GM15510 (cell line): ENCODE measurements around the gene DLG1.

Experiments
- POLR2A ChIP-seq: IDR thresholded peaks from 3 replicates; pipeline ENCODE4 v1.6.1; 2011; ENCODE audit warnings: borderline replicate concordance; ENCODE audit not compliant: insufficient read length; ENCODE audit errors: extremely low read depth

The DLG1 gene

GRCh38 chr3:197151580-197151979 lies 146.8 kb downstream of the DLG1 start:
- TF ChIP-seq POLR2A = no peak

- no peak for TF ChIP-seq POLR2A
Measured at GRCh38 chr3:197149528-197149927, 148.9 kb downstream of the DLG1 start.

GRCh38 chr3:197144188-197144587 lies 154.2 kb downstream of the DLG1 start:
- TF ChIP-seq POLR2A = no peak

GRCh38 chr3:197139586-197139985 lies 158.8 kb downstream of the DLG1 start:
- TF ChIP-seq POLR2A = no peak

GRCh38 chr3:197137751-197138150 lies 160.7 kb downstream of the DLG1 start:
- no peak for TF ChIP-seq POLR2A

GRCh38 chr3:197136744-197137143 lies 161.7 kb downstream of the DLG1 start:
- TF ChIP-seq POLR2A = no peak

GRCh38 chr3:197135212-197135611 lies 163.2 kb downstream of the DLG1 start:
- no peak for TF ChIP-seq POLR2A

- TF ChIP-seq POLR2A = no peak
Measured at GRCh38 chr3:197132916-197133530, 165.4 kb downstream of the DLG1 start.

GRCh38 chr3:197125636-197126035 lies 172.8 kb downstream of the DLG1 start:
- no peak for TF ChIP-seq POLR2A

- no peak for TF ChIP-seq POLR2A
Measured at GRCh38 chr3:197124713-197125112, 173.7 kb downstream of the DLG1 start.

- TF ChIP-seq POLR2A = no peak
Measured at GRCh38 chr3:197122394-197122793, 176.0 kb downstream of the DLG1 start.

- TF ChIP-seq POLR2A = no peak
Measured at GRCh38 chr3:197117114-197117513, 181.3 kb downstream of the DLG1 start.

- TF ChIP-seq POLR2A = no peak
Measured at GRCh38 chr3:197114007-197114406, 184.4 kb downstream of the DLG1 start.

GRCh38 chr3:197111685-197112084 lies 186.7 kb downstream of the DLG1 start:
- TF ChIP-seq POLR2A = no peak

GRCh38 chr3:197105786-197106185 lies 192.6 kb downstream of the DLG1 start:
- no peak for TF ChIP-seq POLR2A

- no peak for TF ChIP-seq POLR2A
Measured at GRCh38 chr3:197104738-197105137, 193.7 kb downstream of the DLG1 start.

GRCh38 chr3:197103766-197104165 lies 194.6 kb downstream of the DLG1 start:
- no peak for TF ChIP-seq POLR2A
